Stimulated activated CD8-positive, alpha-beta memory T cell treated with anti-CD3 and anti-CD28 coated beads, Interleukin-15, amount 100 ng/mL, for 1 hour (primary cell): ENCODE results near the gene MYMX.
A peak's percentile ranks its signal among the peaks of the same experiment; 100 is the strongest.

Source experiments
- DNase-seq: peaks from one replicate; pipeline ENCODE4 v3.0.0-alpha.2; 2020; ENCODE audit warnings: low read depth

MYMX gene

GRCh38 chr6:44232676-44233566 lies 16.2 kb downstream of the MYMX start:
- DNase-seq, result no peak

DNA sequence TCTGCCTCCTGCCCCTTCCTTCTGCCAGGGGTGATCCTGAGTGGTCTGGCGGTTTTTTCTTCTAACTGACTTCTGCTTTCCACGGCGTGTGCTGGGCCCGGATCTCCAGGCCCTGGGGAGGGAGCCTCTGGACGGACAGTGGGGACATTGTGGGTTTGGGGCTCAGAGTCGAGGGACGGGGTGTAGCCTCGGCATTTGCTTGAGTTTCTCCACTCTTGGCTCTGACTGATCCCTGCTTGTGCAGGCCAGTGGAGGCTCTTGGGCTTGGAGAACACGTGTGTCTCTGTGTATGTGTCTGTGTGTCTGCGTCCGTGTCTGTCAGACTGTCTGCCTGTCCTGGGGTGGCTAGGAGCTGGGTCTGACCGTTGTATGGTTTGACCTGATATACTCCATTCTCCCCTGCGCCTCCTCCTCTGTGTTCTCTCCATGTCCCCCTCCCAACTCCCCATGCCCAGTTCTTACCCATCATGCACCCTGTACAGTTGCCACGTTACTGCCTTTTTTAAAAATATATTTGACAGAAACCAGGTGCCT lies 16.9 kb downstream of the MYMX start:
- no peak for DNase-seq

DNA sequence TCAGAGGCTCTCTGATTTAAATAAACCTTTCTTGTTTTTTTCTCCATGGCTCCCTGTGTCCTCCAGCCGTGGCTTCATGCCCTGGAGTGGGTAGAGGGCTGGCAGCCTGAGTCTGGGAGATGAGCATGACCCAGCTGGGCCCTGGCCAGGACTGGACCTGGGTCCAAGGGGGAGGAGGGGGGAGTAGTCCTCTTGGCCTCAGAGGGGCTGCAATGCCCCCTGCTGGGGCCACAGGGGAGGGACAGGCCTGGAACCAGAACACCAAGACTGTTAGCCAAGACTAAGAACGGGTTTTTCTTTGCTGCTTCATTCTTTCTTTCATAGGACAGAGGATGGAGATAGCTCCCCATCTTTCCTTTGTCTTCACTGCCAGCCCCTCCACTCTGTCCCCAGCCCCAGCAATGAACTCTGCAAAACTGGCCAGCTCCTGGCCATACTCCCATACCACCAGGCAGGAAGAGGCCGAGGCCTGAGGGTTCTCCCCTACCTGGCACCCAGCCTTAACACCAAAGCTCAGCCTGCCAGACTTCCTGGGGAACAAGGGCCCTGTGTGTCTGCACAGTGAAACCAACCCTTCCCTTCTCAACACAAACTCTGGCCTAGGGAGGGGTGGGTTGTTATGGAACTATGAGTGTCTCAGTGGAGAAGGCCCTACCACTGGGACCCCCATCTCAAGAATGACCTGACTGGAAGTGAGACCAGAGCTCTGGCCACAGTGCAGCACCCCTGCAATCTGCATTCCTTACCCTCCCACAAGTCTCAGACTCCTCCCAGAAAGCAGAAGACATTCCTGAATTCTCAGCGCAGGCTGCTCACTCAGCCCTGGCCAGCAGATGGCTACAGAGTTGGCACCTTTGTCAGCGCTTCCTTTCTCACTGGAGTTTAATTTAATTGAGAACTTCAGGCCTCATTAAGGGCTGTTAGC lies 17.6 kb downstream of the MYMX start:
- no peak for DNase-seq

GRCh38 chr6:44235269-44235668 lies 18.5 kb downstream of the MYMX start:
- no peak for DNase-seq

- DNase-seq, result no peak
Measured at GRCh38 chr6:44235891-44236516, 19.3 kb downstream of the MYMX start.

- peak; percentile 42 for DNase-seq
Measured at GRCh38 chr6:44237021-44237812, 20.5 kb downstream of the MYMX start.

GRCh38 chr6:44237813-44238433 lies 21.2 kb downstream of the MYMX start:
- peak; percentile 51 for DNase-seq

GRCh38 chr6:44238687-44239350 lies 22.1 kb downstream of the MYMX start:
- DNase-seq, result no peak

GRCh38 chr6:44243345-44243744 lies 26.6 kb downstream of the MYMX start:
- DNase-seq, result no peak

DNA sequence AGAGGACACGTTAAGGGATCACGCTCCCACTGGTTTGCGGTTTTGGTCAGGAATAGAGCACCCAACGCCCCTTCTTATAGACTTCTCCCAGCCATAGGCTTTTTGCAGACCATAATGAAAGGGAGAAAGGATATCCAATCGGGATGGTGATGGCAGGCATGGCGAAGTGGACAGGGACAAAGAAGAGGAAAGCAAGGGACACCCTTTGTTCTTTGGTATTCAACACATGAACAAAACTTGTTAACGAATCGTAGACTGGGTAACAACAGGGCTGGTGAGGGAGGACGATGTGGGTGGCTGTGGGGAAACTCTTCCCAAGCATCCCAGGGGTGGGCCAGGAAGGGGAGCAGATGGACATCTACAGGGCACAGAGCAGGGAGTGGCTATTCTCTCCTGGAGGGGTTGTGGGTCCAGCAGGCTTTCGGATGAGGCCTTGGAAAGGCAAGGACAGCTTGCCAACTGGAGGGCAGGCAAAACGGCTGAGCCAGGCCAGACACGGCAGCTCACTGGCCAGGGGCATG lies 28.7 kb downstream of the MYMX start:
- no peak for DNase-seq

- peak; percentile 65 for DNase-seq
Measured at GRCh38 chr6:44245912-44246662, 29.4 kb downstream of the MYMX start.

DNA sequence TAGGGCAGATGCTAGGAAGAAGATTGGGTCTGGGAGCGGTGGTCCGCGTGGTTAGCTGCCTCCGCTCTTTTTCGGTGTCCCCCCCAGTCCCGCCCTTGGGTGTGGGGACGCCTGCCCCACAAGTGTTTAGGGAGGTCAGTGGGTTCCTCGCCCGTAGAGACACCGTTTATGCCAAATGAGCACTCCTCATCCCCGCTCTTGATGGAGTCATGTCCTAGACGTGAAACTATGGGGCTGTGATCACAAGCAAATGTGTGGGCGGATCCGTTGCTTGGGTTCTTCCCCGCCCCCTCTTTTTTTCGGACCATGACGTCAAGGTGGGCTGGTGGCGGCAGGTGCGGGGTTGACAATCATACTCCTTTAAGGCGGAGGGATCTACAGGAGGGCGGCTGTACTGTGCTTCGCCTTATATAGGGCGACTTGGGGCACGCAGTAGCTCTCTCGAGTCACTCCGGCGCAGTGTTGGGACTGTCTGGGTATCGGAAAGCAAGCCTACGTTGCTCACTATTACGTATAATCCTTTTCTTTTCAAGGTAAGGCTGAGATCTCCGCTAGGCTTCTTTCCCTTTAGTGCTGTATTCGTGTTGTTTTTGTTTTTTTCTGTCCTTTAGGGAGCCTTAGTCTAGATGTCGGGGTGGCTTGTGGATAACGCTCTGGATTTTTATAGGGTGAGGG lies 30.1 kb downstream of the MYMX start, which contains the start of gene HSP90AB1:
Gene HSP90AB1 (plus strand): TSS at position 439 of the 675 bp plus-strand sequence. CDS start 1,529 bp downstream, outside the sequence.
- DNase-seq, result peak; percentile 93

- DNase-seq, result peak; percentile 77
Measured at GRCh38 chr6:44247338-44248302, 30.9 kb downstream of the MYMX start.

DNA sequence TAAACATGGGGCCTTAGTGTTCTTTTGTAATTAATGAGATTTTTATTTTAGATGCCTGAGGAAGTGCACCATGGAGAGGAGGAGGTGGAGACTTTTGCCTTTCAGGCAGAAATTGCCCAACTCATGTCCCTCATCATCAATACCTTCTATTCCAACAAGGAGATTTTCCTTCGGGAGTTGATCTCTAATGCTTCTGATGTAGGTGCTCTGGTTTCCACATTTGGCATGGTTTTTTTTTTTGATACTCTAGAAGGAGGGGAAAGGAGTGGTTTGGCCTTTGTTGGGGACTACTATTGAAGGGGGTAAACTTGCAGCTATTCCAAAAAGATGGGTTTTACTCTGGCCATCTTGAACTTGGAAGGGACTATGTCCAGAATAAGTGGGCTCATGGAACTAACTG lies 31.9 kb downstream of the MYMX start:
- no peak for DNase-seq

- DNase-seq, result no peak
Measured at GRCh38 chr6:44249082-44249748, 32.5 kb downstream of the MYMX start.

GRCh38 chr6:44250067-44250717 lies 33.5 kb downstream of the MYMX start:
- no peak for DNase-seq
